ENCODE data around the gene SPOCK1.

SPOCK1 gene

DNA sequence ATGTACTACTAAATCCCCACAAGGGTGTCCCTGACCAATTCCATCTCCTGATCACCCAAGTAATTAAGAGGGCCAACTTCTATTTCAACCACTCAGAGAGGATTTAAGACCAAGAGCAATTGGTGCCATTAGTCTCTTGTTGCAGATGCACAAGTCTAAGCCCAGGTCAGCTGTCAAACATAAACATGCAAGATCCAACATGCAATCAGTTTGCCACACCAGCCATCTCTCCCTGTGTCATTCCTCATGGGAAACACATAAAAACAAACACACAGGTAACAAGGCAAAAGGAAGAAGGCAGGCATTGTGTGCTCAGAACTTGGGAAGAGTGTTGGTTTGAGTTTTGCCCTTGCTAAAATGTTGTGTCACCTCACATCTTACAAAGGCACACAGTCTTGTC, 139.2 kb downstream of the SPOCK1 start:
- H3K27me3 ChIP-seq (ENCODE audit: insufficient read depth, poor library complexity, severe bottlenecking): no peaks in the 10 kb centered on the region
- no peak for DNase-seq (ENCODE audit: low read depth in 1 of 2, low spot score in 1 of 2)
- no peak overlapping the region for H3K27ac ChIP-seq (replicated peaks)
- no peak for TF ChIP-seq POLR2AphosphoS5 (IDR thresholded peaks at IDR 0.05; ENCODE audit: low read depth)
- no peak for TF ChIP-seq GABPA (IDR thresholded peaks at IDR 0.05; ENCODE audit: low read depth)
- TF ChIP-seq, protein P1, sequence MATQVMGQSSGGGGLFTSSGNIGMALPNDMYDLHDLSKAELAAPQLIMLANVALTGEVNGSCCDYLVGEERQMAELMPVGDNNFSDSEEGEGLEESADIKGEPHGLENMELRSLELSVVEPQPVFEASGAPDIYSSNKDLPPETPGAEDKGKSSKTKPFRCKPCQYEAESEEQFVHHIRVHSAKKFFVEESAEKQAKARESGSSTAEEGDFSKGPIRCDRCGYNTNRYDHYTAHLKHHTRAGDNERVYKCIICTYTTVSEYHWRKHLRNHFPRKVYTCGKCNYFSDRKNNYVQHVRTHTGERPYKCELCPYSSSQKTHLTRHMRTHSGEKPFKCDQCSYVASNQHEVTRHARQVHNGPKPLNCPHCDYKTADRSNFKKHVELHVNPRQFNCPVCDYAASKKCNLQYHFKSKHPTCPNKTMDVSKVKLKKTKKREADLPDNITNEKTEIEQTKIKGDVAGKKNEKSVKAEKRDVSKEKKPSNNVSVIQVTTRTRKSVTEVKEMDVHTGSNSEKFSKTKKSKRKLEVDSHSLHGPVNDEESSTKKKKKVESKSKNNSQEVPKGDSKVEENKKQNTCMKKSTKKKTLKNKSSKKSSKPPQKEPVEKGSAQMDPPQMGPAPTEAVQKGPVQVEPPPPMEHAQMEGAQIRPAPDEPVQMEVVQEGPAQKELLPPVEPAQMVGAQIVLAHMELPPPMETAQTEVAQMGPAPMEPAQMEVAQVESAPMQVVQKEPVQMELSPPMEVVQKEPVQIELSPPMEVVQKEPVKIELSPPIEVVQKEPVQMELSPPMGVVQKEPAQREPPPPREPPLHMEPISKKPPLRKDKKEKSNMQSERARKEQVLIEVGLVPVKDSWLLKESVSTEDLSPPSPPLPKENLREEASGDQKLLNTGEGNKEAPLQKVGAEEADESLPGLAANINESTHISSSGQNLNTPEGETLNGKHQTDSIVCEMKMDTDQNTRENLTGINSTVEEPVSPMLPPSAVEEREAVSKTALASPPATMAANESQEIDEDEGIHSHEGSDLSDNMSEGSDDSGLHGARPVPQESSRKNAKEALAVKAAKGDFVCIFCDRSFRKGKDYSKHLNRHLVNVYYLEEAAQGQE (IDR thresholded peaks at IDR 0.05; ENCODE audit: insufficient replicate concordance, low read depth): no peak
- TF ChIP-seq, protein P2, sequence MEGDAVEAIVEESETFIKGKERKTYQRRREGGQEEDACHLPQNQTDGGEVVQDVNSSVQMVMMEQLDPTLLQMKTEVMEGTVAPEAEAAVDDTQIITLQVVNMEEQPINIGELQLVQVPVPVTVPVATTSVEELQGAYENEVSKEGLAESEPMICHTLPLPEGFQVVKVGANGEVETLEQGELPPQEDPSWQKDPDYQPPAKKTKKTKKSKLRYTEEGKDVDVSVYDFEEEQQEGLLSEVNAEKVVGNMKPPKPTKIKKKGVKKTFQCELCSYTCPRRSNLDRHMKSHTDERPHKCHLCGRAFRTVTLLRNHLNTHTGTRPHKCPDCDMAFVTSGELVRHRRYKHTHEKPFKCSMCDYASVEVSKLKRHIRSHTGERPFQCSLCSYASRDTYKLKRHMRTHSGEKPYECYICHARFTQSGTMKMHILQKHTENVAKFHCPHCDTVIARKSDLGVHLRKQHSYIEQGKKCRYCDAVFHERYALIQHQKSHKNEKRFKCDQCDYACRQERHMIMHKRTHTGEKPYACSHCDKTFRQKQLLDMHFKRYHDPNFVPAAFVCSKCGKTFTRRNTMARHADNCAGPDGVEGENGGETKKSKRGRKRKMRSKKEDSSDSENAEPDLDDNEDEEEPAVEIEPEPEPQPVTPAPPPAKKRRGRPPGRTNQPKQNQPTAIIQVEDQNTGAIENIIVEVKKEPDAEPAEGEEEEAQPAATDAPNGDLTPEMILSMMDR (IDR thresholded peaks at IDR 0.05; ENCODE audit: insufficient read depth, low read length): no peak
- no peak for TF ChIP-seq SPI1 (IDR thresholded peaks at IDR 0.05; ENCODE audit: borderline replicate concordance, low read depth)
- no peak overlapping the region for H3K4me3 ChIP-seq (replicated peaks; ENCODE audit: insufficient read depth, low read length)

DNA sequence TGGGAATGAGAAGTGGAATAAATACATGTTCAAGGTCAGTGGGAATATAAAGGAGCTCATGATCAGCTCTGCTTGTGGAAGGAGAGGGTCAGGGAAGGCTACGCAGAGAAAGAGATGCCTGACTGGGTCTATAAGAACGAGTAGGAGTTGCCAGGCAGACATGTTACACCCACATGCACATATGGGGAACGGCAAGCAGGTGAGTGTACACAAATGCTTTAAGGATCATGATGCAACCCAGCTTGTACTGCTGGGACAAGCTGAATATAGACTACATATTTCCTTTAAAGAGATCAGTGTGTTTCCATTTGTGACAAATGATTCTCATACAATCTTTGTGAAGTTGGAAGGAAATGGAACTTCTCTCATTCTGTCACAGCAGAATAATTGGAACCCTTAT, 141.7 kb downstream of the SPOCK1 start:
- no peak for TF ChIP-seq SPI1 (IDR thresholded peaks at IDR 0.05; ENCODE audit: borderline replicate concordance, low read depth)
- TF ChIP-seq, protein P2 (IDR thresholded peaks at IDR 0.05; ENCODE audit: insufficient read depth, low read length): no peak
- Histone ChIP-seq H3K27ac (replicated peaks) (no peak overlapping the region), H3K27me3 (ENCODE audit: insufficient read depth, poor library complexity, severe bottlenecking) (no peaks in the 10 kb centered on the region), H3K4me3 (replicated peaks; ENCODE audit: insufficient read depth, low read length) (no peak overlapping the region)
- DNase-seq (ENCODE audit: low read depth in 1 of 2, low spot score in 1 of 2): no peak

DNA sequence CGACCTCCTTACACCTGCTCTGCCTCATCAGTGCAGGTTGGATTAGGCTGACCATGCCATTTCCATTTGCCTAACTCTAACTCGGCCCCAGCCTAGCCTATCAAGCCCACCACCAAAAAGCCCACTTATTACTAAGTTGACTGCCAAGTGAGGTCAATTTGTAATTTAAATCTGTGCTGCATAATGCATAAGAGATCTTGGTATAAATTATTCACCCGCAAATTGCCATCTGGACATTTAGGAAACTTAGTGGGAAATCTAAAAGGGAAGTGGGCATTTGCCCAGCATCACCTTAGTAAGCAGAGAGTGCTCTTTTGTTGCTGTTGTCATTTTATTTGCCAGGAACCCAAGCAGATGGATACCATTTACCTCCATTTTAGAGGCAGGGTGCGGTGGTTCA, 143.0 kb downstream of the SPOCK1 start:
- TF ChIP-seq GABPA (IDR thresholded peaks at IDR 0.05; ENCODE audit: low read depth) (no peak), SPI1 (IDR thresholded peaks at IDR 0.05; ENCODE audit: borderline replicate concordance, low read depth) (no peak)
- TF ChIP-seq, protein P1 (IDR thresholded peaks at IDR 0.05; ENCODE audit: insufficient replicate concordance, low read depth): no peak
- DNase-seq (ENCODE audit: low read depth in 1 of 2, low spot score in 1 of 2): no peak
- Histone ChIP-seq H3K4me3 (replicated peaks; ENCODE audit: insufficient read depth, low read length) (no peak overlapping the region), H3K27me3 (ENCODE audit: insufficient read depth, poor library complexity, severe bottlenecking) (no peaks in the 10 kb centered on the region), H3K27ac (replicated peaks) (no peak overlapping the region)

DNA sequence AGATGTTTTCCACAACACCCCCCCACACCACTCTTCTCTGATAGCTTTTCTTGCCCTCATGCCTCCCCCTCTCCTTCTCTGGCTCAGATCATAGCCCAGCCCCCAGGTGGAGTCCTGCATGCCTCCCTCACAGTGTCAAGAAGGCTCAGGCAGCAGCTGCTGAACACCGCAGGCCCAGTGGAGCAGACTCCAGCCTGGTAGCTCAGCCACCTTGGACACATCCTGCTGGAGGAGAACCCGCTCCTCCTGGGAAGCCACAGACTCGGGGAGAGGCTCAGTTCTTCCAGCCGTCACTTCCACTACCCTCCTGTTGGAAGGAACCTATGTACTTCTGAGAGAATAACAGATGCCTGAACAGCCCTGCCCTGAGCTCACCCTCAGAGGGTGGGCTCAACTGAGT, 143.4 kb downstream of the SPOCK1 start:
- no peak for DNase-seq (ENCODE audit: low read depth in 1 of 2, low spot score in 1 of 2)
- no peak overlapping the region for H3K27ac ChIP-seq (replicated peaks)
- H3K4me3 ChIP-seq (replicated peaks; ENCODE audit: insufficient read depth, low read length): no peak overlapping the region
- H3K27me3 ChIP-seq (ENCODE audit: insufficient read depth, poor library complexity, severe bottlenecking): no peaks in the 10 kb centered on the region
- TF ChIP-seq, protein P1 (IDR thresholded peaks at IDR 0.05; ENCODE audit: insufficient replicate concordance, low read depth): no peak
- no peak for TF ChIP-seq SPI1 (IDR thresholded peaks at IDR 0.05; ENCODE audit: borderline replicate concordance, low read depth)
- TF ChIP-seq POLR2AphosphoS5 (IDR thresholded peaks at IDR 0.05; ENCODE audit: low read depth): no peak
- TF ChIP-seq, protein P2 (IDR thresholded peaks at IDR 0.05; ENCODE audit: insufficient read depth, low read length): no peak
- TF ChIP-seq GABPA (IDR thresholded peaks at IDR 0.05; ENCODE audit: low read depth): no peak

Measured in HL-60 (cell line).